ENCODE data around the gene CLNK. TPM values are rescaled to one million over a fixed set of nuclear protein-coding genes. Genes with fewer than 3 reads are reported as not detected.
A peak's percentile ranks its signal among the peaks of the same experiment; 100 is the strongest.

CLNK gene
- total RNA-seq, 1 donor from 2014 or later, result not detected

DNA sequence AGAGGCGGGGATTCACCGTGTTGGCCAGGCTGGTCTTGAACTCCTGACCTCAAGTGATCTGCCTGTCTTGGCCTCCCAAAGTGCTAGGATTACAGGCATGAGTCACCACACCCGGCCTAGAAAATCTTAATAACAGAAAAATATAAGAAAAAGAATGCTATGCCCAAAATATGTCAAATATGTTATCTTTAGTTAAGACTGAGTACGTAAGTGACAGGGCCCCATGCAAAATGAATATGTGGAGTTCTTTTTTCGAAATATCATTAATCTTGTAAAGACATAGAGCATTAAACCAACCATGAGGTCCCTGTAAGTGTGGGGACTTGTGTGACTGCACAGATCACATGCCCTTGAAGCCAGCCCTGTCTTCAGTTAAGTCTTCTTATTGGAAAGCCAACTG lies 218.4 kb downstream of the CLNK start:
- H3K36me3 Mint-ChIP-seq (ENCODE audit: insufficient read depth), result no peaks in the 10 kb centered on the region
- TF ChIP-seq, protein P1, sequence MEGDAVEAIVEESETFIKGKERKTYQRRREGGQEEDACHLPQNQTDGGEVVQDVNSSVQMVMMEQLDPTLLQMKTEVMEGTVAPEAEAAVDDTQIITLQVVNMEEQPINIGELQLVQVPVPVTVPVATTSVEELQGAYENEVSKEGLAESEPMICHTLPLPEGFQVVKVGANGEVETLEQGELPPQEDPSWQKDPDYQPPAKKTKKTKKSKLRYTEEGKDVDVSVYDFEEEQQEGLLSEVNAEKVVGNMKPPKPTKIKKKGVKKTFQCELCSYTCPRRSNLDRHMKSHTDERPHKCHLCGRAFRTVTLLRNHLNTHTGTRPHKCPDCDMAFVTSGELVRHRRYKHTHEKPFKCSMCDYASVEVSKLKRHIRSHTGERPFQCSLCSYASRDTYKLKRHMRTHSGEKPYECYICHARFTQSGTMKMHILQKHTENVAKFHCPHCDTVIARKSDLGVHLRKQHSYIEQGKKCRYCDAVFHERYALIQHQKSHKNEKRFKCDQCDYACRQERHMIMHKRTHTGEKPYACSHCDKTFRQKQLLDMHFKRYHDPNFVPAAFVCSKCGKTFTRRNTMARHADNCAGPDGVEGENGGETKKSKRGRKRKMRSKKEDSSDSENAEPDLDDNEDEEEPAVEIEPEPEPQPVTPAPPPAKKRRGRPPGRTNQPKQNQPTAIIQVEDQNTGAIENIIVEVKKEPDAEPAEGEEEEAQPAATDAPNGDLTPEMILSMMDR (IDR thresholded peaks at IDR 0.05; ENCODE audit: unreplicated experiment), result no peak
- no peak overlapping the region for H3K4me3 Mint-ChIP-seq (ENCODE audit: low read depth)
- no peak overlapping the region for H3K27ac Mint-ChIP-seq
- no peak for DNase-seq (ENCODE audit: low spot score, unreplicated experiment)
- H3K4me1 Mint-ChIP-seq (ENCODE audit: low read depth), result peaks cover 3% of the 10 kb centered on the region
- peaks cover 28% of the 10 kb centered on the region for H3K27me3 Mint-ChIP-seq
- H3K9me3 Mint-ChIP-seq (ENCODE audit: low read depth), result peaks cover 2% of the 10 kb centered on the region

DNA sequence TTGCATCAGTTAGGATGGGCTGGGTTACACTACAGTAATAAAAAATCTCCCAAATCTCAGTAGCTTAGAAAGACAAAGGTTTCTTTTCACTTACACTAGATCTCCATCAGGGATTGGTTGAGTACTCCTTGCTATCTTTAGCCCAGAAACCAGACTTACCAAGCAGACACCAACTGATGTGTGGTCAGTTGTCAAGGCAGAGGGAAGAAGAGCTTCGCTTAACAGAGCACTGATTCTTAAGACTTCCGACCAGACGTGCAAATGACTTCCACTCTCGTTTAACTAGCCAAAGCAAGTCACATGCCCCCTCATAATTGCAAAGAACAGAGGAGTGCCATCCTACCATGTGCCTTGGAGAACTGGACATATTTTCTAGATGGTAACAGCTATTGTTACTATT lies 221.7 kb downstream of the CLNK start:
- Mint-ChIP-seq H3K9me3 (ENCODE audit: low read depth) (peaks cover 11% of the 10 kb centered on the region), H3K27ac (no peak overlapping the region), H3K27me3 (peaks cover 45% of the 10 kb centered on the region), H3K36me3 (ENCODE audit: insufficient read depth) (no peaks in the 10 kb centered on the region), H3K4me1 (ENCODE audit: low read depth) (peaks cover 3% of the 10 kb centered on the region), H3K4me3 (ENCODE audit: low read depth) (no peak overlapping the region)
- TF ChIP-seq, protein P1 (IDR thresholded peaks at IDR 0.05; ENCODE audit: unreplicated experiment), result no peak
- DNase-seq (ENCODE audit: low spot score, unreplicated experiment), result no peak

DNA sequence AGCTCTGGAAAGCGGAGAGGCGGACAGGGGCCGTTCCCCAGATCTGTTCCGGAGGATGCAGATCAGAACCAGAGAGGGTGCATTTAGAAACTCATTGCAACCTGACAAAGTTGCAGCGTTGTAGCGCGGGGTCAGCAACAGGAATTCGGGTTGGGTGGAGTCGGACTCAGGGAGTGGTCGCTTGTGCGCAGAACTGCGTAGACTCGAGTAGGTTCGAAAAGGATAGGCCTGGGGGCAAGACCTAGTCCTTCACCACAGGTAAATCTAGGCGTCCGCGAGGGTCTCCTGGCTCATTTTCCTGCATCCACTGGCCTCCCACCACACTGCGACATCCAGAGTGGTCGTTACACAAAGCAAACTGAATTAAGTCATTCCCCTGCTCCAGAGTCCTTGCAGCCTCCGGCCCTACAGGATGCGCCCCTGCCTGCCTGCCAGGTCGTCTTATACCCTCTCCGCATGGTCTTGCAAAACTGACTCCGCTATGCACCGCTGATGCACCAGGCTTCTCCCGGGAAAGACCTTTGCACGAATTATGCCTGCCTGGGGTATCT lies 222.6 kb downstream of the CLNK start:
- no peak for DNase-seq (ENCODE audit: low spot score, unreplicated experiment)
- Mint-ChIP-seq H3K36me3 (ENCODE audit: insufficient read depth) (no peaks in the 10 kb centered on the region), H3K27me3 (peaks cover 49% of the 10 kb centered on the region), H3K4me3 (ENCODE audit: low read depth) (peak overlapping the region; percentile 84), H3K9me3 (ENCODE audit: low read depth) (peaks cover 11% of the 10 kb centered on the region), H3K27ac (peak overlapping the region; percentile 59), H3K4me1 (ENCODE audit: low read depth) (peaks cover 3% of the 10 kb centered on the region)
- TF ChIP-seq, protein P1 (IDR thresholded peaks at IDR 0.05; ENCODE audit: unreplicated experiment), result no peak

DNA sequence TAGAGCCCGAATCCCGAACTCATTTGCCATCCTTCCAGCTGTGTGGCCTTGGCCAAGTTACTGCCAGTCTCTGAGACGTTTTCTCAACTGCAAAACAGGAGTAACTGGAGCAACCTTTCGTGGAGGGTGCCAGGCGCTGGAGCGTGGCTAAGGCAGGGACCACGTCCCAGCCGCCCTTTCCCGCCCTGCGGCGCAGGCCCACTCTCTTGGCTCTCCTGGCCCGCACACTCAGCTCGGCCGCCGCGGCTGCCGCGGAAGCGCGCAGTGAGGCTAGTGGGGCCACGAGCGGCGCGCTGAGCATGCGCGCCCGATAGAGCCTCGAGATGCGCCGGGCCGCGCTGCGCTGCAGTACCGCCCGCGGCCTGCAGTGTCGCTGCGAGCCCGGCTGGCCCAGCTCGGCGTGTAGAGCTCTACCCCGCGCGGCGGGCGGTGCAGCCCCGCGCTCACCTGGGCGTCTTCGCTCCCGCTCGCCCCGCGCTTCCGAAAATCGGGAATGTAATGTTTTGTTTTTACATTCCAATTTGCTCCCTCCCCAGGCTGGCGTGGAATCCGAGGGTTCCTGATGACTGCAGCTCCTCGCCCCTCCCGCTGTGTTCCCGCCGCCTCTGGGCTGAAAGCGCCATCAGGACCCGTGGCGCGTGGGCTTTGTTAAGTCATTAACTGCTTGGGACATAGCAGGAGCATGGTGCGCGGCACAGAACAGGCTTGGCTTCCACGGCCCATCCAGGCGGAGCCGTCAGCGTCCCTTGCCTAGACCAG lies 223.3 kb downstream of the CLNK start:
- Mint-ChIP-seq H3K4me1 (ENCODE audit: low read depth) (peaks cover 4% of the 10 kb centered on the region), H3K27ac (peak overlapping the region; percentile 59), H3K27me3 (peaks cover 49% of the 10 kb centered on the region), H3K9me3 (ENCODE audit: low read depth) (peaks cover 11% of the 10 kb centered on the region), H3K36me3 (ENCODE audit: insufficient read depth) (peaks cover 1% of the 10 kb centered on the region), H3K4me3 (ENCODE audit: low read depth) (peak overlapping the region; percentile 84)
- TF ChIP-seq, protein P1 (IDR thresholded peaks at IDR 0.05; ENCODE audit: unreplicated experiment), result peak; percentile 99
- peak; percentile 67 for DNase-seq (ENCODE audit: low spot score, unreplicated experiment)

DNA sequence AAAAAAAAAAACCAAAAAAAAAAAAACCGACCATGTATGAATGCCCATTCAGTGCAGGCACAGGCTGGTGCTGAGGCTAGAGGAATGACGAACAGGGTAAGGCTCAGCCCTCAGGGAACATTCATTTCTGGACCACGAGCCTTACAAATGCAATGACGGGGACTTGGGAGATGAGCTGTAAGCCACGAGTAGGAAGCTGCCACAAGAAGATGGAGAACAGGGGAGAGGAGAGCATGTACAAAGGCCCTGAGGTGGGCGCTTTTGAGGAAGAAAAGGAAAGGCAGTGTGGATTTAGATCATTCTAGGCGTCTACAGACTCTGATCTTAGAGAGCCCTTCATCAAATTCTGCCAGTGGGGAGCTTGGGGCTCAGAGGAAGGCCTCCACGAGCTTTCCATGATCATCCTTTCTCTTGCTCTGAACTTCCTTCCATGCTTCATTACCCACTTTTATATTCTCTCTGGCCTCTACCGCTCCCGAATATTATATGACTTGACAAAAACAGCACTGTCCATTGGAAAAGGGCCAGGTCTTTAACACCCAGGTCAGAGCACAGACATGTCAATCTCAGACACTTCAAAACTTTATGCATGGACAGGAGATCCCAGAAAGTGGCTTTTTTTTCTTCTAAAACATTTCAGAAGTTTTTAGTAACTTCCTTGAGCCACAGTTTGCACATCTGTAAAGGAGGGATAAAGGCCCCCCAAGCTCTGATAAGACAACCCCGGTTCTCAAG lies 224.1 kb downstream of the CLNK start:
- Mint-ChIP-seq H3K4me1 (ENCODE audit: low read depth) (peaks cover 5% of the 10 kb centered on the region), H3K9me3 (ENCODE audit: low read depth) (peaks cover 11% of the 10 kb centered on the region), H3K4me3 (ENCODE audit: low read depth) (peak overlapping the region; percentile 52), H3K27me3 (peaks cover 49% of the 10 kb centered on the region), H3K27ac (no peak overlapping the region), H3K36me3 (ENCODE audit: insufficient read depth) (peaks cover 3% of the 10 kb centered on the region)
- TF ChIP-seq, protein P1 (IDR thresholded peaks at IDR 0.05; ENCODE audit: unreplicated experiment), result no peak
- no peak for DNase-seq (ENCODE audit: low spot score, unreplicated experiment)
